K562 (cell line): Measurements from ENCODE around the gene NELFE. TPM values are rescaled to one million over a fixed set of nuclear protein-coding genes. Genes with fewer than 3 reads are reported as not detected.

Experiments
- BCL6 ChIP-seq: fragments of 250-450 bp; sonication (Bioruptor Pico); IDR thresholded peaks from 2 replicates; pipeline ENCODE4 v1.4.0; 2020
- ETS2 ChIP-seq: IDR thresholded peaks from 2 replicates; pipeline ENCODE4 v1.6.1; 2016; ENCODE audit warnings: borderline replicate concordance, missing genetic modification characterization, mild to moderate bottlenecking, moderate library complexity, missing compliant biosample characterization; ENCODE audit not compliant: poor library complexity, severe bottlenecking
- GATAD2A ChIP-seq: fragments of 450-650 bp; IDR thresholded peaks from 2 replicates; pipeline ENCODE4 v1.6.1; 2017
- JUNB ChIP-seq: fragments of 450-650 bp; formaldehyde crosslinking; conservative IDR thresholded peaks from 2 replicates; pipeline ENCODE4 v1.4.0; 2020; ENCODE audit warnings: mild to moderate bottlenecking
- MCM5 ChIP-seq: fragments of 450-650 bp; IDR thresholded peaks from 2 replicates; pipeline ENCODE4 v1.6.1; 2016; ENCODE audit warnings: low read depth
- NFIX ChIP-seq: fragments of 250-450 bp; sonication (Bioruptor Pico); IDR thresholded peaks from 2 replicates; pipeline ENCODE4 v1.4.0; 2020; ENCODE audit warnings: low read depth, mild to moderate bottlenecking, moderate library complexity
- SMARCA4 ChIP-seq: fragments of 450-650 bp; IDR thresholded peaks from 2 replicates; pipeline ENCODE4 v1.6.1; 2016
- TCF7 ChIP-seq: sonication (generic); IDR thresholded peaks from 2 replicates; pipeline ENCODE4 v1.6.1; 2016; ENCODE audit warnings: antibody characterized with exemption, borderline replicate concordance
- ZKSCAN8 ChIP-seq: fragments of 200-800 bp; sonication (Bioruptor generic); IDR thresholded peaks from 2 replicates; pipeline ENCODE4 v1.6.1; 2016; ENCODE audit warnings: missing genetic modification characterization, missing compliant biosample characterization
- ZNF133 ChIP-seq: fragments of 250-450 bp; sonication (Bioruptor Pico); IDR thresholded peaks from 2 replicates; pipeline ENCODE4 v1.4.0; 2020; ENCODE audit warnings: mild to moderate bottlenecking
- ZNF23 ChIP-seq: fragments of 250-450 bp; sonication (Bioruptor Pico); IDR thresholded peaks from 2 replicates; pipeline ENCODE4 v1.4.0; 2020; ENCODE audit warnings: mild to moderate bottlenecking
- polyA plus RNA-seq, 8 experiments: library from polyadenylated mRNA; depleted of rRNA in 4 of 8; stranded (reverse) in 5 of 8; unstranded in 3 of 8; fragments of >200 nt; fragmentation: Nextera tagmentation in 2 of 8; fragmentation: Illumina TruSeq in 1 of 8; extraction: Ambion mirVana in 2 of 8; extraction: Trizol in 1 of 8; gene quantifications; 2 replicates each; pipeline versions ENCODE4 v1.2.1 to v1.2.3, GENCODE V29; 2011 to 2014; ENCODE audit warnings: inconsistent platforms in 1 of 8, missing spikeins in 1 of 8
- total RNA-seq, 7 experiments: library from RNA; depleted of rRNA in 6 of 7; stranded (reverse); fragments of >200 nt in 6 of 7; fragmentation: Illumina TruSeq in 2 of 7; extraction: Trizol in 2 of 7; gene quantifications; 2 replicates each; pipeline versions ENCODE4 v1.2.1 to v1.2.3, GENCODE V29; 2011 to 2021; ENCODE audit warnings: low replicate concordance in 1 of 7
- TF ChIP-seq, protein P1 (sequence below): fragments of 450-650 bp; IDR thresholded peaks from 2 replicates; pipeline ENCODE4 v1.6.1; 2016; ENCODE audit warnings: antibody characterized with exemption
- TF ChIP-seq, protein P2 (sequence below): fragments of 450-650 bp; formaldehyde crosslinking; IDR thresholded peaks from 2 replicates; pipeline ENCODE4 v1.4.0; 2020; ENCODE audit warnings: mild to moderate bottlenecking
- TF ChIP-seq, protein P3 (sequence below), 2 experiments: fragments of 450-650 bp; IDR thresholded peaks; 2 replicates each; pipeline ENCODE4 v1.6.1; 2016; ENCODE audit warnings: mild to moderate bottlenecking in 2 of 2, borderline replicate concordance in 1 of 2, low read depth in 1 of 2, moderate library complexity in 1 of 2
- TF ChIP-seq, protein P4 (sequence below): sonication (generic); formaldehyde crosslinking; IDR thresholded peaks from 2 replicates; pipeline ENCODE4 v1.8.1; 2022; ENCODE audit warnings: missing genetic modification reagents

Gene NELFE
- total and polyA plus RNA-seq, 9 of the 15 experiments (the other 6 are each of a cell fraction or from before 2014, with no cell fraction given), result 15.2 to 157 (median 91.5) TPM

DNA sequence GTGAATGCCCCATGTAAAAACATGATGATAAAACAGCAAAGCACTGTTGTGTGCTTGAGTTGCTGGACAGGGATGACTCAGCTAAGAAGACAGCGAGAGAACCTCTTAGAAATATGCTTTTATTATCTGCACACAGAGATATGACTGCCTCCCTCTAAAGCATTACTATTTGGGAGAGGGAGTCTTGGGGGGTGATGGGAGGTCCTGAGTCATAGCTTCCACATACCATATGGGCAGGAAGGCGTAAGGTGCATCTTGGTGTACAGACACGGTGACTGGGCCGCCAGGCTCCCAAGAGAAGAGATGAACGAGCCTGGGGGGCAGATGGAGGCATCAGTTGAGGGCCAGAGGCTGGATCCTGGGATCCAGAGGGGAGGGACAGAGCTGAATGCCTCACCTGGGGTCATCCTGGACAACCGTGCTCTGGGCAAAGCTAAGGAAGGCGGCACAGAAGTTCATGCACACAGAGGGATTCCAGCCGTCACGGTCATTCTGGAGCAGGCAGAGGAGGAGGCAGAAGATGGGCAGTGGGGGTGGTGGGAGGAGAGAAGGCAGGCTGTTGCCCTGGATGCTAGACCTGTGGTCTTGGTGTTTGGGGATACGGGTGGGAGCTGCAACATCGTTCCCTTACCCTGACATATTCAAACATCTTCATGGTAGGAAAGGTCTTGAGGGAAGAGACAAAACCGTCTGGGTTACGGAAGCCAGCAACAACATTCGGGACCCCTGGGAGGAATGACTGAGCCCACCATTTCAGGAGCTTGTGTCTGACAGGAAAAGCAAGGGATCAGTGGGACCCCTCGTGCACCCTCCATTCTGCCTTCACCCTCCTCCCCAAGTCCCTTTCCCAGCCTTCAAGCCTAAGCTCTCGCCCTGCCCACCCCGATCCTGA, 11.2 kb upstream of the NELFE start (continued):
- TF ChIP-seq, protein P1, sequence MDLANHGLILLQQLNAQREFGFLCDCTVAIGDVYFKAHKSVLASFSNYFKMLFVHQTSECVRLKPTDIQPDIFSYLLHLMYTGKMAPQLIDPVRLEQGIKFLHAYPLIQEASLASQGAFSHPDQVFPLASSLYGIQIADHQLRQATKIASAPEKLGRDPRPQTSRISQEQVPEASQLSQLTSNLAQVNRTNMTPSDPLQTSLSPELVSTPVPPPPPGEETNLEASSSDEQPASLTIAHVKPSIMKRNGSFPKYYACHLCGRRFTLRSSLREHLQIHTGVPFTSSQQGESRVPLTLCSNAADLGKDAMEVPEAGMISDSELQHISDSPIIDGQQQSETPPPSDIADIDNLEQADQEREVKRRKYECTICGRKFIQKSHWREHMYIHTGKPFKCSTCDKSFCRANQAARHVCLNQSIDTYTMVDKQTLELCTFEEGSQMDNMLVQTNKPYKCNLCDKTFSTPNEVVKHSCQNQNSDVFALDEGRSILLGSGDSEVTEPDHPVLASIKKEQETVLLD, result peak; percentile 32; the same call in 1 of the 2 replicates
- TF ChIP-seq TCF7 (no peak), BCL6 (CRISPR knock-in tag) (no peak), ZNF23 (no peak), ZKSCAN8 (CRISPR knock-in tag) (no peak), SMARCA4 (peak; percentile 85), ETS2 (no peak), NFIX (no peak), MCM5 (no peak), GATAD2A (0 out of 2 replicates have a peak, but pooled peaks have one; percentile 24), ZNF133 (CRISPR knock-in tag) (no peak), JUNB (CRISPR knock-in tag) (no peak; the same call in 1 of the 2 replicates)
- TF ChIP-seq, protein P2, sequence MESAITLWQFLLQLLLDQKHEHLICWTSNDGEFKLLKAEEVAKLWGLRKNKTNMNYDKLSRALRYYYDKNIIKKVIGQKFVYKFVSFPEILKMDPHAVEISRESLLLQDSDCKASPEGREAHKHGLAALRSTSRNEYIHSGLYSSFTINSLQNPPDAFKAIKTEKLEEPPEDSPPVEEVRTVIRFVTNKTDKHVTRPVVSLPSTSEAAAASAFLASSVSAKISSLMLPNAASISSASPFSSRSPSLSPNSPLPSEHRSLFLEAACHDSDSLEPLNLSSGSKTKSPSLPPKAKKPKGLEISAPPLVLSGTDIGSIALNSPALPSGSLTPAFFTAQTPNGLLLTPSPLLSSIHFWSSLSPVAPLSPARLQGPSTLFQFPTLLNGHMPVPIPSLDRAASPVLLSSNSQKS (CRISPR knock-in tag), result no peak
- TF ChIP-seq, protein P3, sequence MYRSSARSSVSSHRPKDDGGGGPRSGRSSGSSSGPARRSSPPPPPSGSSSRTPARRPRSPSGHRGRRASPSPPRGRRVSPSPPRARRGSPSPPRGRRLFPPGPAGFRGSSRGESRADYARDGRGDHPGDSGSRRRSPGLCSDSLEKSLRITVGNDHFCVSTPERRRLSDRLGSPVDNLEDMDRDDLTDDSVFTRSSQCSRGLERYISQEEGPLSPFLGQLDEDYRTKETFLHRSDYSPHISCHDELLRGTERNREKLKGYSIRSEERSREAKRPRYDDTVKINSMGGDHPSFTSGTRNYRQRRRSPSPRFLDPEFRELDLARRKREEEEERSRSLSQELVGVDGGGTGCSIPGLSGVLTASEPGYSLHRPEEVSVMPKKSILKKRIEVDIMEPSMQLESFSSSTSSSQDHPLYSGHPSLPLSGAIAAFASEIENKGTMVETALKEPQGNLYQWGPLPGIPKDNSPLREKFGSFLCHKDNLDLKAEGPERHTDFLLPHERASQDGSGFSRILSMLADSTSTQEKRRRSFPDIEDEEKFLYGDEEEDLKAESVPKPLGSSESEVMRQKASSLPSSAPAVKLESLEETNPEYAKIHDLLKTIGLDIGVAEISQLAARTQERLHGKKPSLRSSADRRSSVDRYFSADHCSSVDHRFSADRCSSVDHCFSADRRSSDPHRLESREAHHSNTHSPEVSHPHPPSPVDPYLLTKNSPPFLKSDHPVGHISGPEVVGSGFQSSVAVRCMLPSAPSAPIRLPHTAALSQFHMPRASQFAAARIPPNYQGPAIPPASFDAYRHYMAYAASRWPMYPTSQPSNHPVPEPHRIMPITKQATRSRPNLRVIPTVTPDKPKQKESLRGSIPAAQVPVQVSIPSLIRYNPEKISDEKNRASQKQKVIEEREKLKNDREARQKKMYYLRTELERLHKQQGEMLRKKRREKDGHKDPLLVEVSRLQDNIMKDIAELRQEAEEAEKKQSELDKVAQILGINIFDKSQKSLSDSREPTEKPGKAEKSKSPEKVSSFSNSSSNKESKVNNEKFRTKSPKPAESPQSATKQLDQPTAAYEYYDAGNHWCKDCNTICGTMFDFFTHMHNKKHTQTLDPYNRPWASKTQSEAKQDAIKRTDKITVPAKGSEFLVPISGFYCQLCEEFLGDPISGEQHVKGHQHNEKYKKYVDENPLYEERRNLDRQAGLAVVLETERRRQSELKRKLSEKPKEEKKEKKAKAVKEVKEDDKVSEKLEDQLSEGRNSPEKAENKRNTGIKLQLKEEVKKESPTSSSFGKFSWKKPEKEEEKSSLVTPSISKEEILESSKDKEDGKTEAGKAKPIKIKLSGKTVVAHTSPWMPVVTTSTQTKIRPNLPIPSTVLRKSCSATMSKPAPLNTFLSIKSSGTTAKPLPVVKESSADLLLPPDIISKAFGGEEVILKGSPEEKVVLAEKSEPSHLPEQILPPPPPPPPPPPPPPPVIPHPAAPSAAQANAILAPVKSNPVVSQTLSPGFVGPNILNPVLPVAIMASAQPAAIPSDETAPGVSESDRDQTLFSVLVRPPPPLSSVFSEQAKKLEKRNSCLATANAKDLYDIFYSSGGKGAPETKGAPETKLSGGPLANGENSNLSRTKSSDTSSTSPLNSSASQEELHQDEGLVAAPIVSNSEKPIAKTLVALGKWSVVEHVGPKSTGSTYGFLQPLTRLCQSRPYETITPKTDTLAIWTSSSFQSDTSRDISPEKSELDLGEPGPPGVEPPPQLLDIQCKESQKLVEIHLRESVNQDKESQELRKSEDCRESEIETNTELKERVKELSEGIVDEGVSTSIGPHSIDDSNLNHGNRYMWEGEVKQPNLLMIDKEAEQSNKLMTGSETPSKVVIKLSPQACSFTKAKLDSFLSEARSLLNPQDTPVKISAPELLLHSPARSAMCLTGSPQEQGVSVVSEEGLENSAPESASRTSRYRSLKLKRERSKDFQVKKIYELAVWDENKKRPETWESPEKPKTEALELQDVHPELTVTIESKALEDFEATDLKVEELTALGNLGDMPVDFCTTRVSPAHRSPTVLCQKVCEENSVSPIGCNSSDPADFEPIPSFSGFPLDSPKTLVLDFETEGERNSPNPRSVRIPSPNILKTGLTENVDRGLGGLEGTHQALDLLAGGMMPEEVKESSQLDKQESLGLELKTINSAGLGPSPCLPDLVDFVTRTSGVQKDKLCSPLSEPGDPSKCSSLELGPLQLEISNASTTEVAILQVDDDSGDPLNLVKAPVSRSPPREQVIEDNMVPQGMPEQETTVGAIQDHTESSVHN (IDR thresholded peaks at IDR 0.05; ENCODE audit: borderline replicate concordance in 1 of 2, low read depth in 1 of 2), result no peak
- TF ChIP-seq, protein P4, sequence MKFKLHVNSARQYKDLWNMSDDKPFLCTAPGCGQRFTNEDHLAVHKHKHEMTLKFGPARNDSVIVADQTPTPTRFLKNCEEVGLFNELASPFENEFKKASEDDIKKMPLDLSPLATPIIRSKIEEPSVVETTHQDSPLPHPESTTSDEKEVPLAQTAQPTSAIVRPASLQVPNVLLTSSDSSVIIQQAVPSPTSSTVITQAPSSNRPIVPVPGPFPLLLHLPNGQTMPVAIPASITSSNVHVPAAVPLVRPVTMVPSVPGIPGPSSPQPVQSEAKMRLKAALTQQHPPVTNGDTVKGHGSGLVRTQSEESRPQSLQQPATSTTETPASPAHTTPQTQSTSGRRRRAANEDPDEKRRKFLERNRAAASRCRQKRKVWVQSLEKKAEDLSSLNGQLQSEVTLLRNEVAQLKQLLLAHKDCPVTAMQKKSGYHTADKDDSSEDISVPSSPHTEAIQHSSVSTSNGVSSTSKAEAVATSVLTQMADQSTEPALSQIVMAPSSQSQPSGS (CRISPR knock-in tag), result no peak
